Colonic mucosa (tissue), 4 donors: ENCODE data around the gene ZDHHC3. TPM values are rescaled to one million over a fixed set of nuclear protein-coding genes. Genes with fewer than 3 reads are reported as not detected.

Experiments used
- DNase-seq: peaks from one replicate; pipeline ENCODE4 v3.0.0-alpha.2; 2020
- H3K27ac ChIP-seq: fragments of 200-600 bp; one replicate; pipeline ENCODE4 v1.8.0; 2021
- H3K27me3 ChIP-seq: fragments of 200-600 bp; one replicate; pipeline ENCODE4 v1.8.0; 2021
- H3K36me3 ChIP-seq: fragments of 200-600 bp; one replicate; pipeline ENCODE4 v1.8.0; 2021
- H3K4me1 ChIP-seq: fragments of 200-600 bp; one replicate; pipeline ENCODE4 v1.8.0; 2021; ENCODE audit warnings: mild to moderate bottlenecking
- H3K4me3 ChIP-seq: fragments of 200-600 bp; one replicate; pipeline ENCODE4 v1.8.0; 2021
- H3K9ac ChIP-seq, 2 donors: one replicate each; pipeline ENCODE4 v1.7.0; 2013; ENCODE audit warnings: control low read depth in 2 of 2, low read depth in 2 of 2, low read length in 2 of 2
- H3K9me3 ChIP-seq: fragments of 200-600 bp; one replicate; pipeline ENCODE4 v1.8.0; 2021
- CTCF ChIP-seq: fragments of 200-600 bp; IDR thresholded peaks from one replicate; pipeline ENCODE4 v1.8.0; 2022; ENCODE audit warnings: antibody characterized with exemption, mild to moderate bottlenecking
- intact Hi-C: fragments of 100-400 bp; cut with DNase I; formaldehyde crosslinking; loops from one replicate; pipeline ENCODE4 v1.14.1; 2022
- total RNA-seq, 2 donors: library from RNA; stranded (reverse); fragmentation: NEBNext Ultra II Directional in 1 of 2; extraction: Animal tissue kit (Norgen Biotek cat#: 25700) in 1 of 2; gene quantifications; one replicate each; pipeline ENCODE4 v1.2.1, GENCODE V29; 2021
- donor health status: healthy.
- donor health status: DM: no; HTN: no; CAD: no.
- donor health status: DM: no; HTN: no; CAD: no.

ZDHHC3 gene
- total RNA-seq, 2 donors from 2014 or later: 152 to 162 TPM

DNA sequence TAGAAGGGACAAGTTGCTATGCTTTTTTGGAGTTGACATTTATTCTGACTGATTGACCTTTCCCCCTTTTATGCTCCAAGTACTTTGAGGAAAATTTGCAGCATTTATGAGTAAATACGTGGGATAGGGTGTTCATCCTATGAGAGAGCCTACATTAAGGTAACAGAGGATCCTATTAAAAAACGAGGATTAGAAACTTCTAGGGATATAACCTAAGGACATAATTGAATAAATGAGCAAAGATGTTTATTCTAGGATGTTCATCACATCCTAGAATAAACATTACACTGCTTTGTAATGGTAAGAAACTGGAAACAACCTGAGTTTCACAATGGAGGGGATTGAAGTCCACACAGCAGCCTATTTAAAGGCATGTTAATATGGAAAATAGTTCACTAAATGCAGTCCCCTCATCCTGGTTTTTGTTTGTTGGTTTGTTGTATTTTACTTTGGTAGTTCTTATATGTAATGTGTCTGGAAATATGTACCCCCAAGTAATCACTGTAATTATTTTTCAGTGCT, 26.2 kb upstream of the ZDHHC3 start:
- H3K36me3 ChIP-seq: peaks cover 6% of the 10 kb centered on the region
- H3K27me3 ChIP-seq: no peaks in the 10 kb centered on the region
- no peaks in the 10 kb centered on the region for H3K4me1 ChIP-seq
- intact Hi-C loops: no loop called here
- H3K9ac ChIP-seq: no peak overlapping the region
- no peak overlapping the region for H3K27ac ChIP-seq
- no peak for DNase-seq
- TF ChIP-seq CTCF: no peak
- no peak overlapping the region for H3K4me3 ChIP-seq
- no peaks in the 10 kb centered on the region for H3K9me3 ChIP-seq

- Histone ChIP-seq H3K4me3 (no peak overlapping the region), H3K9me3 (no peaks in the 10 kb centered on the region), H3K4me1 (no peaks in the 10 kb centered on the region), H3K36me3 (peaks cover 6% of the 10 kb centered on the region), H3K27ac (no peak overlapping the region), H3K27me3 (no peaks in the 10 kb centered on the region), H3K9ac (no peak overlapping the region)
- DNase-seq: no peak
- intact Hi-C loops: no loop called here
- no peak for TF ChIP-seq CTCF
Observed at GRCh38 chr3:45001738-45002137, 25.8 kb upstream of the ZDHHC3 start.

- intact Hi-C loops: no loop called here
- Histone ChIP-seq H3K27me3 (no peaks in the 10 kb centered on the region), H3K27ac (no peak overlapping the region), H3K9me3 (no peaks in the 10 kb centered on the region), H3K4me1 (no peaks in the 10 kb centered on the region), H3K4me3 (no peak overlapping the region), H3K9ac (no peak overlapping the region), H3K36me3 (peaks cover 6% of the 10 kb centered on the region)
- no peak for DNase-seq
- TF ChIP-seq CTCF: no peak
Observed at GRCh38 chr3:45000823-45001222, 24.8 kb upstream of the ZDHHC3 start.

DNA sequence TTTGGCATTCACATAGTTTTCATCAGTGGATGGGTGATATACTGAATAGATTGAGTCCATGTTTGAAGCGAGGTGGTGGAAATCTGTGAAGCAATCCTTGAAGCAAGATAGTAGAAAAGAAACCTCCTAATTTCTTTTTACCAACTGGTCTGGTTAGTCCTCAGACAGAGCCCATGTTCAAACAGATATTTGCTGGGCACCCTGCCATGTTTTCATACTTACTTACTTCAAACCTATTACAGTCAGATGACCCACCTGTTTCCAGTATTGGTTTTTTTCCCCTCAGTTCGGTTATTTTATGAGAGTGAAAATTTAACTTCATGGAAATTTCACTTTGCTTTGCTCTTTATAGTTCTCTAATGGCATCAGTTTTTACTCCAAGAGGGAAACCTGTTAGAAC, 23.8 kb upstream of the ZDHHC3 start:
- peak; percentile 63 for DNase-seq
- Histone ChIP-seq H3K36me3 (peaks cover 6% of the 10 kb centered on the region), H3K4me3 (no peak overlapping the region), H3K9ac (no peak overlapping the region), H3K27me3 (no peaks in the 10 kb centered on the region), H3K4me1 (no peaks in the 10 kb centered on the region), H3K27ac (no peak overlapping the region), H3K9me3 (no peaks in the 10 kb centered on the region)
- intact Hi-C loops: no loop called here
- no peak for TF ChIP-seq CTCF

GRCh38 chr3:44996556-44996969, 20.6 kb upstream of the ZDHHC3 start:
- no peak for DNase-seq
- intact Hi-C loops: no loop called here
- Histone ChIP-seq H3K9ac (no peak overlapping the region), H3K27me3 (no peaks in the 10 kb centered on the region), H3K4me1 (peaks cover 12% of the 10 kb centered on the region), H3K4me3 (no peak overlapping the region), H3K36me3 (peaks cover 6% of the 10 kb centered on the region), H3K9me3 (no peaks in the 10 kb centered on the region), H3K27ac (no peak overlapping the region)
- no peak for TF ChIP-seq CTCF
